Neural progenitor cell (in vitro differentiated cells): ENCODE results near the gene ARHGAP42. TPM values are rescaled to one million over a fixed set of nuclear protein-coding genes. Genes with fewer than 3 reads are reported as not detected.

ENCODE experiments used
- DNase-seq: peaks from one replicate; pipeline ENCODE4 v3.0.0-alpha.2; 2016; ENCODE audit warnings: low spot score
- H2AFZ ChIP-seq: fragments of 200-600 bp; sonication (generic); replicated peaks from 2 replicates; pipeline ENCODE4 v1.6.1; 2016; ENCODE audit warnings: antibody characterized with exemption
- H3F3A ChIP-seq: fragments of 200-600 bp; sonication (generic); 2 replicates; pipeline ENCODE4 v1.6.1; 2016; ENCODE audit warnings: antibody characterized with exemption, low read depth
- H3K27ac ChIP-seq: fragments of 200-600 bp; sonication (generic); 2 replicates; pipeline ENCODE4 v1.5.1; 2016; ENCODE audit warnings: mild to moderate bottlenecking
- H3K27me3 ChIP-seq: fragments of 200-600 bp; sonication (generic); 2 replicates; pipeline ENCODE4 v1.6.1; 2016; ENCODE audit warnings: mild to moderate bottlenecking, moderate library complexity
- H3K36me3 ChIP-seq: fragments of 200-600 bp; sonication (generic); 2 replicates; pipeline ENCODE4 v1.5.1; 2016
- H3K4me1 ChIP-seq: fragments of 200-600 bp; sonication (generic); 2 replicates; pipeline ENCODE4 v1.6.1; 2016; ENCODE audit warnings: mixed run types
- H3K4me2 ChIP-seq: fragments of 200-600 bp; sonication (generic); 2 replicates; pipeline ENCODE4 v1.6.1; 2016
- H3K4me3 ChIP-seq: fragments of 200-600 bp; sonication (generic); 2 replicates; pipeline ENCODE4 v1.5.1; 2016
- H3K79me2 ChIP-seq: fragments of 200-600 bp; sonication (generic); 2 replicates; pipeline ENCODE4 v1.6.1; 2016; ENCODE audit warnings: low read depth
- H3K9ac ChIP-seq: fragments of 200-600 bp; sonication (generic); 2 replicates; pipeline ENCODE4 v1.6.1; 2016
- H3K9me3 ChIP-seq: fragments of 200-600 bp; sonication (generic); 2 replicates; pipeline ENCODE4 v1.5.1; 2016; ENCODE audit warnings: low read depth
- H4K20me1 ChIP-seq: fragments of 200-600 bp; sonication (generic); 2 replicates; pipeline ENCODE4 v1.6.1; 2016; ENCODE audit warnings: low read depth
- H3K27ac Mint-ChIP-seq: 3 replicates; pipeline ENCODE4 v1.8.0; 2021; ENCODE audit warnings: mixed read lengths
- H3K27me3 Mint-ChIP-seq: 2 replicates; pipeline ENCODE4 v1.8.0; 2022; ENCODE audit warnings: low read depth, mild to moderate bottlenecking, inconsistent platforms, moderate library complexity, mixed read lengths; ENCODE audit not compliant: insufficient read depth
- H3K36me3 Mint-ChIP-seq: 3 replicates; pipeline ENCODE4 v1.8.0; 2021; ENCODE audit warnings: mixed read lengths
- H3K4me1 Mint-ChIP-seq: 3 replicates; pipeline ENCODE4 v1.8.0; 2021; ENCODE audit warnings: mixed read lengths
- H3K4me3 Mint-ChIP-seq: 3 replicates; pipeline ENCODE4 v1.8.0; 2021; ENCODE audit warnings: mild to moderate bottlenecking, moderate library complexity, mixed read lengths
- H3K9me3 Mint-ChIP-seq: 3 replicates; pipeline ENCODE4 v1.8.0; 2020; ENCODE audit warnings: mixed read lengths
- CTCF ChIP-seq: fragments of 200-600 bp; sonication (generic); IDR thresholded peaks from 2 replicates; pipeline ENCODE4 v1.5.1; 2017; ENCODE audit warnings: antibody characterized with exemption, mild to moderate bottlenecking
- EZH2 ChIP-seq: fragments of 200-600 bp; sonication (generic); IDR thresholded peaks from 2 replicates; pipeline ENCODE4 v1.6.1; 2017; ENCODE audit warnings: antibody characterized with exemption, mild to moderate bottlenecking, moderate library complexity
- EZH2phosphoT487 ChIP-seq: fragments of 200-600 bp; sonication (generic); IDR thresholded peaks from 2 replicates; pipeline ENCODE4 v1.6.1; 2017; ENCODE audit warnings: antibody characterized with exemption
- total RNA-seq: library from RNA; depleted of rRNA; stranded (reverse); fragments of >200 nt; gene quantifications from 2 replicates; pipeline ENCODE4 v1.2.3, GENCODE V29; 2015; ENCODE audit warnings: low replicate concordance

The ARHGAP42 gene
- total RNA-seq, 1 donor from 2014 or later = 31.0 TPM

GRCh38 chr11:100961633-100962032 lies 274.5 kb downstream of the ARHGAP42 start:
- no peak for DNase-seq
- no peaks in the 10 kb centered on the region for H3F3A ChIP-seq
- no peaks in the 10 kb centered on the region for H4K20me1 ChIP-seq
- H3K4me1 ChIP-seq = no peaks in the 10 kb centered on the region
- no peak overlapping the region for H3K4me2 ChIP-seq
- no peak overlapping the region for H2AFZ ChIP-seq
- TF ChIP-seq CTCF (no peak), EZH2 (no peak), EZH2phosphoT487 (no peak)
- H3K9ac ChIP-seq = no peak overlapping the region
- H3K27ac Mint-ChIP-seq = no peak overlapping the region
- H3K4me3 Mint-ChIP-seq = no peak overlapping the region
- H3K27ac ChIP-seq = no peak overlapping the region
- H3K27me3 Mint-ChIP-seq = peaks cover 3% of the 10 kb centered on the region
- H3K36me3 Mint-ChIP-seq = no peaks in the 10 kb centered on the region
- H3K9me3 Mint-ChIP-seq = no peaks in the 10 kb centered on the region
- H3K27me3 ChIP-seq = no peaks in the 10 kb centered on the region
- H3K4me3 ChIP-seq = no peak overlapping the region
- no peaks in the 10 kb centered on the region for H3K4me1 Mint-ChIP-seq
- no peaks in the 10 kb centered on the region for H3K9me3 ChIP-seq
- H3K79me2 ChIP-seq = no peaks in the 10 kb centered on the region
- H3K36me3 ChIP-seq = no peaks in the 10 kb centered on the region

GRCh38 chr11:100963375-100963774 lies 276.3 kb downstream of the ARHGAP42 start:
- no peaks in the 10 kb centered on the region for H4K20me1 ChIP-seq
- DNase-seq = no peak
- no peaks in the 10 kb centered on the region for H3K27me3 ChIP-seq
- Mint-ChIP-seq H3K27ac (no peak overlapping the region), H3K4me1 (no peaks in the 10 kb centered on the region), H3K36me3 (no peaks in the 10 kb centered on the region), H3K9me3 (no peaks in the 10 kb centered on the region), H3K4me3 (no peak overlapping the region), H3K27me3 (peaks cover 3% of the 10 kb centered on the region)
- no peaks in the 10 kb centered on the region for H3K9me3 ChIP-seq
- H3K36me3 ChIP-seq = no peaks in the 10 kb centered on the region
- no peaks in the 10 kb centered on the region for H3K79me2 ChIP-seq
- no peak overlapping the region for H3K27ac ChIP-seq
- H3F3A ChIP-seq = no peaks in the 10 kb centered on the region
- H3K4me3 ChIP-seq = no peak overlapping the region
- H2AFZ ChIP-seq = no peak overlapping the region
- no peak overlapping the region for H3K9ac ChIP-seq
- no peaks in the 10 kb centered on the region for H3K4me1 ChIP-seq
- no peak for TF ChIP-seq EZH2
- TF ChIP-seq EZH2phosphoT487 = no peak
- TF ChIP-seq CTCF = no peak
- H3K4me2 ChIP-seq = no peak overlapping the region

GRCh38 chr11:100964435-100964834 lies 277.3 kb downstream of the ARHGAP42 start:
- no peaks in the 10 kb centered on the region for H3K27me3 ChIP-seq
- no peaks in the 10 kb centered on the region for H3K9me3 ChIP-seq
- H3K4me1 ChIP-seq = no peaks in the 10 kb centered on the region
- no peaks in the 10 kb centered on the region for H3K79me2 ChIP-seq
- H3F3A ChIP-seq = no peaks in the 10 kb centered on the region
- no peak overlapping the region for H2AFZ ChIP-seq
- H3K27me3 Mint-ChIP-seq = peaks cover 3% of the 10 kb centered on the region
- no peak for DNase-seq
- H3K36me3 ChIP-seq = no peaks in the 10 kb centered on the region
- H3K36me3 Mint-ChIP-seq = peaks cover 2% of the 10 kb centered on the region
- H3K9me3 Mint-ChIP-seq = peaks cover 6% of the 10 kb centered on the region
- H4K20me1 ChIP-seq = no peaks in the 10 kb centered on the region
- H3K27ac ChIP-seq = no peak overlapping the region
- TF ChIP-seq CTCF (no peak), EZH2phosphoT487 (no peak), EZH2 (no peak)
- H3K4me3 Mint-ChIP-seq = no peak overlapping the region
- H3K27ac Mint-ChIP-seq = no peak overlapping the region
- H3K4me3 ChIP-seq = no peak overlapping the region
- H3K4me2 ChIP-seq = no peak overlapping the region
- no peak overlapping the region for H3K9ac ChIP-seq
- H3K4me1 Mint-ChIP-seq = no peaks in the 10 kb centered on the region

GRCh38 chr11:100965346-100965745 lies 278.3 kb downstream of the ARHGAP42 start:
- Mint-ChIP-seq H3K36me3 (peaks cover 5% of the 10 kb centered on the region), H3K27ac (no peak overlapping the region), H3K27me3 (peaks cover 3% of the 10 kb centered on the region), H3K9me3 (peaks cover 6% of the 10 kb centered on the region), H3K4me1 (no peaks in the 10 kb centered on the region), H3K4me3 (no peak overlapping the region)
- H3K4me1 ChIP-seq = no peaks in the 10 kb centered on the region
- H4K20me1 ChIP-seq = no peaks in the 10 kb centered on the region
- H3K4me3 ChIP-seq = no peak overlapping the region
- no peak for DNase-seq
- H3K27ac ChIP-seq = no peak overlapping the region
- H3K9ac ChIP-seq = no peak overlapping the region
- no peak overlapping the region for H3K4me2 ChIP-seq
- H3K9me3 ChIP-seq = no peaks in the 10 kb centered on the region
- no peak for TF ChIP-seq EZH2
- TF ChIP-seq EZH2phosphoT487 = no peak
- no peak for TF ChIP-seq CTCF
- H3K36me3 ChIP-seq = no peaks in the 10 kb centered on the region
- H3K27me3 ChIP-seq = no peaks in the 10 kb centered on the region
- no peaks in the 10 kb centered on the region for H3K79me2 ChIP-seq
- H2AFZ ChIP-seq = no peak overlapping the region
- H3F3A ChIP-seq = no peaks in the 10 kb centered on the region
